Fibroblast of the aortic adventitia (primary cell): ENCODE results near the gene ABCA1. TPM values are rescaled to one million over a fixed set of nuclear protein-coding genes. Genes with fewer than 3 reads are reported as not detected.
"Not testable (repeated sequence)": the region's sequence is repeated elsewhere in the genome, so short reads cannot be mapped to it uniquely, and the experiment has no call there.

Experiments used
- DNase-seq: peaks from one replicate; pipeline ENCODE4 v3.0.0-alpha.2; 2010; ENCODE audit warnings: low read depth
- H3K4me3 ChIP-seq: 2 replicates; pipeline ENCODE4 v1.5.1; 2011; ENCODE audit warnings: low read depth, mild to moderate bottlenecking, control low read depth, low read length, moderate library complexity
- CTCF ChIP-seq: IDR thresholded peaks from 2 replicates; pipeline ENCODE4 v1.5.1; 2011; ENCODE audit warnings: mild to moderate bottlenecking, low read length, control low read depth, inconsistent platforms; ENCODE audit not compliant: insufficient read depth
- total RNA-seq: library from RNA; depleted of rRNA; stranded (reverse); fragments of >200 nt; gene quantifications from 2 replicates; pipeline ENCODE4 v1.2.3, GENCODE V29; 2012; ENCODE audit warnings: low replicate concordance

The ABCA1 gene
- total RNA-seq, 1 donor: 40.1 TPM

DNA sequence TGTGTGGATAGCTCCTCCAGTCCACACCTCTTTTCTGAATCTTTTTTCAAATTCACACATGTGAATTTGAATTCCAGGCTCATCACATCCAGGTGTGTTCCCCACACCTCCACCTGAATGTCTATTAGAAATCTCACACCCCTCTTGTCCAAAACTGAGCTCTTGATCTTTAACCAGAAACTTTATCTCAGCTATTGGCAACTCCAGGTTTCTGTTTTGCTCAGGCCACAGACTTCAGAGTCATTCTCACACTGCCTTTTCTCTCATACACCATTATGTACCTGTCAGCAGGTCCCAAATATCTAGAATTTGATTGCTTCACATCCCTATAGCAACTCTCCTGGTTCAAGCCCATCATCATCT is 152.4 kb downstream of the ABCA1 start:
- TF ChIP-seq CTCF: no peak
- no peak for DNase-seq
- no peak overlapping the region for H3K4me3 ChIP-seq

- DNase-seq: no peak
- no peak overlapping the region for H3K4me3 ChIP-seq
- TF ChIP-seq CTCF: no peak
Measured at GRCh38 chr9:104774831-104775573, 153.0 kb downstream of the ABCA1 start.

DNA sequence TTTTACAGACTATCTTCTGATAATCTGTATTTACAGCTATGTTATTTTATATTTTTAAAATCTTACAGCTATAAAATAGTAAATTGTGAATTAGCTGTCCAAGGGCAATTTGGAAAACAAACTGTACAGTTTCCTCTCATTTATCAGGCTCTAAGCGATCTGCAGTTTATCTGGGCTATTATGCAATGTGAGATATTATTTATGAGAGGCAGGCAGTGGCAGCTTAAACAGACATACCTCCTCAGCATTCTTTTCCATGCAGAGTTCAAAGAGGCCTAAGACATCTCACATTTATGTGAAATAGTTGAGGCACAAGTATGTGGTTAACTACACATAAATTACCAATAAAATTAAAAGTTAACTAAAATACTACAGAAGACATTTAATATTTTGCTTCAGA is 153.8 kb downstream of the ABCA1 start:
- TF ChIP-seq CTCF: no peak
- H3K4me3 ChIP-seq: no peak overlapping the region
- DNase-seq: no peak

GRCh38 chr9:104772714-104773510 is 155.0 kb downstream of the ABCA1 start:
- no peak overlapping the region for H3K4me3 ChIP-seq
- TF ChIP-seq CTCF: no peak
- DNase-seq: peak; percentile 18

DNA sequence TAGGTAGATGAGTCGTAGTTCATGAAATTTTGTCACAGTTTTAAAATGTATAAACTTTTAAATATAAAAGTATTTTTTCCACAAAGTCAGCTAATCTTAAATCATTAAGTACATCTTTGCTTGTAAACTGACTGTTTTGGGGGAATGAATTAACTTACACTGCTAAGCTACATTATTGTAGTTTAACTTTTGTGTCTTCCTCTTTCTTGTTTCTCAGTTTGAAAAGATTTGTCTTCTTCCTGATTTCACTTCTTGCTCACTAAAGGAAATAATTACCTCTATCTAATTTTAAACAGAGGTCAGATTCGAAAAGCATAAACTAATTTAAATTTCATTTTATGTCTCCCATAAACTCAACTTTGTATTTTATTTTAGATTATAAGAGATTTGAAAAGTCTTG is 158.3 kb downstream of the ABCA1 start:
- no peak for TF ChIP-seq CTCF
- no peak for DNase-seq
- H3K4me3 ChIP-seq: no peak overlapping the region

- not testable (repeated sequence) for DNase-seq, H3K4me3 ChIP-seq
Measured at GRCh38 chr9:104769029-104769428, 158.9 kb downstream of the ABCA1 start.

DNA sequence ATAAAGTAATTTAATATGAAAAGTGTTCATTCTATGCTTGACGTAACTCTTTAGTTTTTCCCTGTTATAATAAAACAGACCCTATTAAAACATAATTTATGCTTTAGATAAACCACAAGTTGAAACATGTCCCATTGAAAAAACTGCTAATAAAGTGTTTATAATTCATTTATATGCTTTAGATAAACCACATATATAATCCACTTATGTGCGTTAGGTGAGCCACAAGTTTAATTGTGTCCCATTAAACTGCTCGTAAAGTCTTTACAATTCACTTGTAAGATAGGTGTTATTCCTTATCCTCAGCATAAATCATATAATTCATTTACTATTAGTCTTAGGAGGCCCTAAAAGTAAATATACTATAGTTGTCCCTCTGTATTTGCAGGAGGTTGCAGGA is 160.4 kb downstream of the ABCA1 start:
- no peak overlapping the region for H3K4me3 ChIP-seq
- DNase-seq: no peak
- TF ChIP-seq CTCF: no peak
